A172 (cell line): ENCODE measurements around the gene HYAL1. TPM values are rescaled to one million over a fixed set of nuclear protein-coding genes. Genes with fewer than 3 reads are reported as not detected.
"Not testable (repeated sequence)": the region's sequence is repeated elsewhere in the genome, so short reads cannot be mapped to it uniquely, and the experiment has no call there.

Experiments
- DNase-seq: peaks from one replicate; pipeline ENCODE4 v3.0.0-alpha.2; 2015; ENCODE audit warnings: low spot score
- total RNA-seq: library from RNA; depleted of rRNA; stranded (reverse); fragments of >200 nt; shearing (Covaris generic); gene quantifications from 2 replicates; pipeline ENCODE4 v1.2.3, GENCODE V29; 2014

HYAL1 gene
- total RNA-seq, 1 experiment from 2014 or later = 0.72 TPM

GRCh38 chr3:50294089-50294488, 9.3 kb downstream of the HYAL1 start:
- DNase-seq = no peak

GRCh38 chr3:50293079-50293801, 10.1 kb downstream of the HYAL1 start:
- DNase-seq = no peak

GRCh38 chr3:50292159-50293078, 11.0 kb downstream of the HYAL1 start, which contains the start of gene IFRD2:
Gene IFRD2, minus strand, starts transcription at chr3:50292429. Its CDS starts 155 bp downstream, at chr3:50292274.
- peak; percentile 95 for DNase-seq

DNA sequence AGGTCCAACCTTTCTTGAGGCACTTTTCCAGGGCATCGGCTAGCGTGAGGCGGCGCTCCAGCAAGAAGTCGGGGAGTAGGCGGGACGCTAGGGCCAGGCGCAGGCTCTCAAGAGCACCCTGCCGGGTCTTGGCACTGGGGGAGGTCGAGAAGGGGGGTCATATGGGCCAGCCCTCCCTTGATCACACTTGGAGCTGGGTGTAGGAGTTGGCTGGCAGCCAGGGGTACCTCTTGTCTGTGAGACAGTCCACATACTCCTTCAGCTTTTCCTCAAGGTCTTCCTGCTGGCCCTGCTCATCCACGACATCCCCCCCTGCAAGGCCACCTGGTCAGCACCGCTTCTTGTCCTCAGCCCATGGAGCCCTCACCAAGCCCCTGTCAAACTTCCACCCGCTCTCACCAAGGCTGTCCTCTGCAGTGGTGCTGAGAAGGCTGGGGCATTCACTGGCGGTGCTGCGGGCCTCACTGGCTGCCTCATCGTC, 13.2 kb downstream of the HYAL1 start:
- DNase-seq = no peak

DNA sequence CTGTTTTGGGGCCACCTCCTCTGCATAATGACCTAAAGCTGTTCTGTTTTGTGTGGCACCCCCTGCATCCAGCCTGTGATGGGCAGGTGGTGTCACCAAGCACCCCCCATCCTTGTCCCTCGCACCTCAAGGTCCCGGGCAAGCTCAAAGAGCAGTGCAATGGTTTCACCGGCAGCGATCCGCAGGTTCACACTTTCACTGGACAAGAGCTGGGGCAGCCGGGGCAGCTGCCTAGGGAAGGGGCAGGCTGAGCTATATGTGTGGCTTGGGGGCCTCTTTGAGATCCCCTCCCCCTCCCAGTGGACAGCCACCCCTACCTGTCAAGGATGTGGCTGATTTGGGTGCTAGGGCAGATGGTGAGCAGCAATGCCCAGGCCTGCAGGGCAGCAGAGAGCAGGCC, 14.2 kb downstream of the HYAL1 start:
- no peak for DNase-seq

DNA sequence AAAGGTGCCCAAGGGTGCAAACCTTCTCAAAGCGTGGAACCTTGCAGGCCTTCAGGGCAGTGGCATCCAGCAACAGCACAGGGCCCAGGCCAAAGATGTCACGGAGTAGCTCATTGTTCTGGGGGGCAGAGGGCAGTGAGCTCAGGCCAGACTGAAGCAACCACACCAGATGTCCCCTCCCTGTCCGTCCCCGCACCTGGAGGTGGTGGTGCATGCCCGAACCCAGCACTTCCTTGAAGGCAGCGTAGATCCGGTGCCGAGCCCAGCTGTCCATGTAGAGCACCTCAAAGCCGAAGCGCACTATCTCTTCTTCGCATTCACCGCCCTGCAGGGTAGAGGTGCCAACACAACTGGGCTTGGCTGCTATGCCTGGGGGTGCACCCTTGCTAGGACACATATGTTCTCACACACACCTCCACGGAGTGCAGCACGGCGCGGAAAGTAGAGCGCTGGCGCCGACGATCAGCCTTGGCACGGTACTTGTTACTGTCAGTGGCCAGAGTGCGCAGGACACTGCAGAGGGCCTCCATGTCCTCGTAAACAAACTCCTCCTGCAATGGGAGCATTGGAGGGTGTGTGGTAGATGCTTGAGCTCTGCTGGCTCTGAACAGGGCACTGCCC, 14.9 kb downstream of the HYAL1 start:
- no peak for DNase-seq

- no peak for DNase-seq
Measured at GRCh38 chr3:50287262-50287661, 16.1 kb downstream of the HYAL1 start.

DNA sequence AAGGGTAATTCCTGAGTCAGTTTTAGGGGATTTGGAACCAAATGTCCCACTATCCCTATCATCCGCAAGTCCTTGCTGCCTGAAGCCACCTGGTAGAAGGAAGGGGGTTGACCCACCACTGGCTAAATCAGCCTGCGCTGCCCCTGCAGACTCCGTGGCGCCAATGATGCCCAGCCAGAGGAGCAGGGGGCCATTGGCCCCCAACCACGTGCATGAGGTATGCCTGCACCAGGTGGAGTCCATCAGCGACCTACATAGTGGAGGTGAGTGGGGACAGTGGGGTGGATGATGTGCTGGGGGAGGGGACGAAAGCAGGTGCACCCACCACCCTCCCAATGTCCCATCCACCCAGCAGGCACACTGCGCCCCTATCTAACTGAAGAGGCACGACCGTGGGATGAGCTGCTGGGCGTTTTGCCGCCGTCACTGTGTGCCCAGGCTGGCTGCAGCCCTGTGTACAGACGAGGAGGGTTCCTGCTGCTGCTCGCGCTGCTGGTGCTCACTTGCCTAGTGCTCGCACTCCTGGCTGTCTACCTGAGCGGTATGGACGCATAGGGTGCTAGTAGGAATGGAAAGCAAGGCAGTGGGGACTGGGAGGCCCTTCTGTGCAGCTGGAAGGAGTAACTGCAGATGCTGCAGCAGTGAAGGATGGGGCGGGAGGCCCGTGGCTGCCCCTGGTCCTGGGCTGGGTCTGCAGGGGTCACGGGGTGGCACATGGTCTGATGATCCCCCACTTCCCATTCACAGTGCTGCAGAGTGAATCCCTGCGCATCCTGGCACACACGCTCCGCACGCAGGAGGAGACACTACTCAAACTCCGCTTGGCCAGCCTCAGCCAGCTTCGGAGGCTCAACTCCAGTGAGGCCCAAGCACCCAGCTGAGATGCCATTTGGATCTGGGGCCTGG, 16.8 kb downstream of the HYAL1 start:
- DNase-seq = no peak

DNA sequence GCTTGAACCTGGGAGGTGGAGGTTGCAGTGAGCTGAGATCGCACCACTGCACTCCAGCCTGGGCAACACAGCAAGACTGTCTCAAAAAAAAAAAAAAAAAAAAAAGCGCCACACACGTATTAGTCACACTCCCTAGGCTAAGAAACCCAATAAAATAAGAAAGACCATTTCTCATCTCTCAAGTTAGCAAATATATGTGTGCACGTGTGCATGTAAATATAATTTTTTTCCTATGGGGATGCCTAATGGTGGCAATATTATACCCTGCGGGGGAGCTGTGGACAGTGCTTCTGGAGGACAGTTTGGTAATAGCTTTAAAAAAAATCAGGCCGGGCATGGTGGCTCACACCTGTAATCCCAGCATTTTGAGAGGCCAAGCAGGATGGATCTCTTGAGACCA, 19.3 kb downstream of the HYAL1 start:
- not testable (repeated sequence) for DNase-seq

- no peak for DNase-seq
Measured at GRCh38 chr3:50279255-50280016, 23.9 kb downstream of the HYAL1 start.

- no peak for DNase-seq
Measured at GRCh38 chr3:50278880-50279224, 24.5 kb downstream of the HYAL1 start, which contains the start of gene LSMEM2. Gene LSMEM2, plus strand, starts transcription at chr3:50279087. Its CDS starts 27 bp downstream, at chr3:50279114.

GRCh38 chr3:50278123-50278879, 25.1 kb downstream of the HYAL1 start:
- no peak for DNase-seq

DNA sequence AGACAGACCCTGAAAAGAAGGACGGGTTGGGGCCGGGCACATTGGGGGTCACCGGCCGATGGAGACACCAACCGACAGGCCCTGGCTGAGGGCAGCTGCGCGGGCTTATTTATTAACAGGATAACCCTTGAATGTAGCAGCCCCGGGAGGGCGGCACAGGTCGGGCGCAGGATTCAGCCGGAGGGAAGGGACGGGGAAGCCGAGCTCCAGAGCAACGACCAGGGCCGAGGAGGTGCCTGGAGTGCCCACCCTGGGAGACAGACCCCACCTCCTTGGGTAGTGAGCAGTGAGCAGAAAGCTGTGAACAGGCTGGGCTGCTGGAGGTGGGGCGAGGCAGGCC, 26.6 kb downstream of the HYAL1 start:
- DNase-seq = no peak

- no peak for DNase-seq
Measured at GRCh38 chr3:50275996-50276761, 27.2 kb downstream of the HYAL1 start.

GRCh38 chr3:50275141-50275995, 28.0 kb downstream of the HYAL1 start:
- no peak for DNase-seq

- no peak for DNase-seq
Measured at GRCh38 chr3:50274371-50275104, 28.8 kb downstream of the HYAL1 start.

DNA sequence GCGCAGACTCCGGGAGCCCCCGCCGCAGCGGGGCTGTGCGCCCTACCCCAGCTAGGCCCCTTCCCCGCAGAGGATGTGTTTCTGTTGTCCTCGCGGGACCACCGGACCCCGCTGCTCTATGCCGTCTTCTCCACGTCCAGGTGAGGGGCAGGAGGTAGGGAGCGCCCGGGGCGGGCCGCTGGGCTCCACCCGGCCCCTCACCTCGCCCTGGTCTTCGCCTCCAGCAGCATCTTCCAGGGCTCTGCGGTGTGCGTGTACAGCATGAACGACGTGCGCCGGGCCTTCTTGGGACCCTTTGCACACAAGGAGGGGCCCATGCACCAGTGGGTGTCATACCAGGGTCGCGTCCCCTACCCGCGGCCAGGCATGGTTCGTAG, 29.7 kb downstream of the HYAL1 start:
- no peak for DNase-seq
